BLaER1 treated with 17β-estradiol and CSF1 and Interleukin-3, amounts not matched to agents 10 nM and 100 nM (cell line): Measurements from ENCODE around the gene PXT1.

Experiments
- H3K27ac ChIP-seq, 11 experiments: shearing (Covaris generic); formaldehyde crosslinking; 2 replicates each; pipeline ENCODE4 v1.8.1; 2022
- H3K27me3 ChIP-seq, 11 experiments: shearing (Covaris generic); formaldehyde crosslinking; 2 replicates each; pipeline ENCODE4 v1.8.1; 2022
- H3K36me3 ChIP-seq, 11 experiments: shearing (Covaris generic); formaldehyde crosslinking; 2 replicates each; pipeline ENCODE4 v1.8.1; 2022
- H3K4me1 ChIP-seq, 10 experiments: shearing (Covaris generic); formaldehyde crosslinking; 2 replicates each; pipeline ENCODE4 v1.8.1; 2022
- H3K4me2 ChIP-seq, 11 experiments: shearing (Covaris generic); formaldehyde crosslinking; 2 replicates each; pipeline ENCODE4 v1.8.1; 2022
- H3K4me3 ChIP-seq, 10 experiments: shearing (Covaris generic); formaldehyde crosslinking; 2 replicates each; pipeline ENCODE4 v1.8.1; 2022
- H3K9ac ChIP-seq, 11 experiments: shearing (Covaris generic); formaldehyde crosslinking; 2 replicates each; pipeline ENCODE4 v1.8.1; 2022
- H3K9me3 ChIP-seq, 11 experiments: shearing (Covaris generic); formaldehyde crosslinking; replicated peaks in 1 of 11; 2 replicates each; pipeline ENCODE4 v1.8.1; 2022
- H4K20me1 ChIP-seq, 11 experiments: shearing (Covaris generic); formaldehyde crosslinking; 2 replicates each; pipeline ENCODE4 v1.8.1; 2022
- Cebpa-rat ChIP-seq, 11 experiments: shearing (Covaris generic); IDR thresholded peaks; 2 replicates each; pipeline ENCODE4 v1.8.1; 2022

PXT1 gene

GRCh38 chr6:36479256-36479655 lies 36.6 kb upstream of the PXT1 start:
- Histone ChIP-seq H3K4me1 (peaks cover 56 to 76% (median 66%) of the 10 kb centered on the region in 10 experiments), H3K4me2 (peak overlapping the region; percentile 66 to 85 (median 78))

DNA sequence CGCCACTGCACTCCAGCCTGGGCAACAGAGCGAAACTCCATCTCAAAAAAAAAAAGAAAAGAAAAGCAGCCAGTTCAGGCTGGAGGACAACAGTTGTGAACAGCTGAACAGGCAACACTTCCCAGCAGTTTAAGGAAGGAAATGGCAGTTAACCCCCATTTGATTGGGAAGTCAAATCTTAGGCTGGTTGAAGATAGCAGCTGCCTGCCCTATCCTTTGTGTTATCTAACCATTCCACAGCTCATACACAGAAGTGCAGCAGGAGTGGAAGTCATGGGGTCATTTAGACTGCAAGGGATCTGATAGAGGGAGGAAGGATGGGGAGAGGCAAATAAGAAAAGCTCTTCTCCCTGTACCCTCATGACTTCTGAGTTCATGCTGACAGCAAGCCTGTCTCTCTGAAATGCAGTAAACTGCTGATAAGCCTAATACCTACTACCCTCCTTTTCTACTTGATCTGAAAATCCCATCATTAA lies 35.4 kb upstream of the PXT1 start:
- H3K36me3 ChIP-seq: peaks cover 41 to 59% (median 51%) of the 10 kb centered on the region in 11 experiments

More at GRCh38 chr6:36479256-36479655, 36.6 kb upstream of the PXT1 start:
- Histone ChIP-seq H4K20me1 (peaks cover 0 to 12% (median 0%) of the 10 kb centered on the region in 11 experiments; a peak in 3 of 22 replicates), H3K9me3 (no peaks in the 10 kb centered on the region), H3K27ac (peak overlapping the region in 9 of 11 experiments; percentile 60 to 83 (median 76); a peak in 17 of 22 replicates), H3K9ac (peak overlapping the region in 4 of 11 experiments; percentile 25 to 74 (median 66); a peak in 4 of 22 replicates), H3K27me3 (no peaks in the 10 kb centered on the region), H3K36me3 (peaks cover 42 to 60% (median 55%) of the 10 kb centered on the region in 11 experiments), H3K4me3 (no peak overlapping the region)
- no peak for TF ChIP-seq Cebpa-rat (IDR thresholded peaks at IDR 0.05)

GRCh38 chr6:36469946-36470345 lies 27.3 kb upstream of the PXT1 start:
- peaks cover 48 to 67% (median 61%) of the 10 kb centered on the region in 11 experiments for H3K36me3 ChIP-seq
- no peak overlapping the region for H3K27ac ChIP-seq
- no peak overlapping the region for H3K4me3 ChIP-seq
- peak overlapping the region in 1 of 11 experiments; percentile 41; a peak in 1 of 22 replicates for H3K9ac ChIP-seq
- no peak for TF ChIP-seq Cebpa-rat (IDR thresholded peaks at IDR 0.05)
- H4K20me1 ChIP-seq: peaks cover 0 to 46% (median 5%) of the 10 kb centered on the region in 11 experiments; a peak in 11 of 22 replicates
- H3K4me2 ChIP-seq: no peak overlapping the region
- peaks cover 0 to 14% (median 5%) of the 10 kb centered on the region in 11 experiments; a peak in 14 of 22 replicates for H3K9me3 ChIP-seq
- peaks cover 13 to 30% (median 19%) of the 10 kb centered on the region in 10 experiments for H3K4me1 ChIP-seq
- H3K27me3 ChIP-seq: no peaks in the 10 kb centered on the region

More for the DNA sequence above, 35.4 kb upstream of the PXT1 start:
- TF ChIP-seq Cebpa-rat (IDR thresholded peaks at IDR 0.05): no peak
- Histone ChIP-seq H3K9me3 (no peaks in the 10 kb centered on the region), H3K4me1 (peaks cover 46 to 74% (median 64%) of the 10 kb centered on the region in 10 experiments), H3K27ac (peak overlapping the region in 10 of 11 experiments; percentile 44 to 83 (median 75); a peak in 19 of 22 replicates), H3K4me2 (peak overlapping the region; percentile 66 to 85 (median 78)), H3K27me3 (no peaks in the 10 kb centered on the region), H3K4me3 (peak overlapping the region; percentile 5 to 59 (median 38); a peak in 15 of 20 replicates), H3K9ac (peak overlapping the region; percentile 25 to 74 (median 61); a peak in 21 of 22 replicates), H4K20me1 (peaks cover 0 to 12% (median 0%) of the 10 kb centered on the region in 11 experiments; a peak in 3 of 22 replicates)

- H3K4me2 ChIP-seq: peak overlapping the region in 9 of 11 experiments; percentile 2 to 76 (median 52); a peak in 17 of 22 replicates
- H3K4me1 ChIP-seq: peaks cover 9 to 22% (median 18%) of the 10 kb centered on the region in 10 experiments; a peak in 19 of 20 replicates
- peaks cover 0 to 53% (median 5%) of the 10 kb centered on the region in 11 experiments; a peak in 11 of 22 replicates for H4K20me1 ChIP-seq
- H3K27me3 ChIP-seq: no peaks in the 10 kb centered on the region
- 0 out of 22 replicates have a peak overlapping the region, but pooled peaks of 1 of the 11 experiments have one; percentile 29 for H3K27ac ChIP-seq
- H3K9me3 ChIP-seq: peaks cover 0 to 14% (median 5%) of the 10 kb centered on the region in 11 experiments; a peak in 14 of 22 replicates
- no peak for TF ChIP-seq Cebpa-rat (IDR thresholded peaks at IDR 0.05)
- H3K4me3 ChIP-seq: no peak overlapping the region
- peak overlapping the region in 2 of 11 experiments; percentile 25 to 41; a peak in 1 of 22 replicates for H3K9ac ChIP-seq
- peaks cover 45 to 63% (median 55%) of the 10 kb centered on the region in 11 experiments for H3K36me3 ChIP-seq
Observed at GRCh38 chr6:36469148-36469661, 26.6 kb upstream of the PXT1 start.

DNA sequence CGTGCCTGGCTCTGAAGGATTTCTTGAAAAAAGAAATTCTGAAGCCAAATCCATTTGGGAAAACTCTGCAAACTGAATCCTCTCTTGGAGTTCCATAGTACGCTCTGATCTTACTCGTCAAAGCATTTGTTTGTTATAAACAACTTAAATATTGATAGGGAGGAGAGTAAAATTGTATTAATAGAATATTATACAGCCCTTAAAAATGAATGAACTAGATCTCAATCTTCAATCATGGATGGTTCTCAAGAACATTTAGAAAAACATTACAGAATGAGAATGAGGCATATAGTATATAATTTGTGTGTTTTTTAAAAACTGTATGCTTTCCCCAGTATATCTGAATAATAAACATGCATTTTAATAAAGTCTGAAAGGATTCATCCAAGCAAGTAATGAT lies 25.0 kb upstream of the PXT1 start:
- Histone ChIP-seq H3K9ac (no peak overlapping the region), H3K36me3 (peaks cover 36 to 63% (median 47%) of the 10 kb centered on the region in 11 experiments), H4K20me1 (peaks cover 0 to 69% (median 12%) of the 10 kb centered on the region in 11 experiments; a peak in 13 of 22 replicates), H3K9me3 (peaks cover 0 to 19% (median 5%) of the 10 kb centered on the region in 11 experiments; a peak in 14 of 22 replicates), H3K4me2 (no peak overlapping the region), H3K4me1 (peaks cover 9 to 30% (median 17%) of the 10 kb centered on the region in 10 experiments; a peak in 19 of 20 replicates), H3K4me3 (no peak overlapping the region), H3K27ac (no peak overlapping the region), H3K27me3 (no peaks in the 10 kb centered on the region)
- TF ChIP-seq Cebpa-rat (IDR thresholded peaks at IDR 0.05): no peak

DNA sequence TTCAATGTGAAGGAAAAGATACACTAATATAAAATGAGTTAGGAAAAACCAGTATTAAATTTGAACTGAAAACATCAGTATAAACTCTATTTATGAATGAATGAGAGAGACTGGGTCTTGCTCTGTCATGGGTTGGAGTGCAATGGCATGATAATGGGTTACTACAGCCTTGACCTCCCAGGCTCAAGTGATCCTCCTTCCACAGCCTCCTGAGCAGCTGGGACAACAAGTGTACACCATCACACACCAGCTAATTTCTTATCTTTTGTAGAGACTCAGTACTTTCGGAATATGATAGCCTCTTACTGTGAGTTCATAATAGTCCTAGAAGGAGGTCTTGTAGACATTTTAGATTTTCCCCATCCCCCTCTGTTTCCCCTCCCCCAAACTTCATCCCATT lies 21.6 kb upstream of the PXT1 start:
- Histone ChIP-seq H3K4me1 (peaks cover 3 to 43% (median 9%) of the 10 kb centered on the region in 10 experiments; a peak in 19 of 20 replicates), H3K9ac (no peak overlapping the region), H3K27me3 (no peaks in the 10 kb centered on the region), H3K9me3 (peaks cover 0 to 21% (median 5%) of the 10 kb centered on the region in 11 experiments; a peak in 14 of 22 replicates), H4K20me1 (peaks cover 0 to 90% (median 32%) of the 10 kb centered on the region in 11 experiments; a peak in 16 of 22 replicates), H3K4me3 (no peak overlapping the region), H3K27ac (no peak overlapping the region), H3K36me3 (peaks cover 10 to 53% (median 24%) of the 10 kb centered on the region in 11 experiments; a peak in 19 of 22 replicates), H3K4me2 (peak overlapping the region in 1 of 11 experiments; percentile 46; a peak in 2 of 22 replicates)
- TF ChIP-seq Cebpa-rat (IDR thresholded peaks at IDR 0.05): no peak

GRCh38 chr6:36463676-36464075 lies 21.0 kb upstream of the PXT1 start:
- Histone ChIP-seq H3K27ac (no peak overlapping the region), H3K4me3 (no peak overlapping the region), H3K9me3 (peaks cover 0 to 21% (median 5%) of the 10 kb centered on the region in 11 experiments; a peak in 14 of 22 replicates), H4K20me1 (peaks cover 0 to 90% (median 37%) of the 10 kb centered on the region in 11 experiments; a peak in 14 of 22 replicates), H3K4me1 (peaks cover 0 to 38% (median 5%) of the 10 kb centered on the region in 10 experiments; a peak in 13 of 20 replicates), H3K36me3 (peaks cover 10 to 55% (median 24%) of the 10 kb centered on the region in 11 experiments; a peak in 19 of 22 replicates), H3K9ac (no peak overlapping the region), H3K27me3 (no peaks in the 10 kb centered on the region), H3K4me2 (peak overlapping the region in 2 of 11 experiments; percentile 34 to 46; a peak in 2 of 22 replicates)
- no peak for TF ChIP-seq Cebpa-rat (IDR thresholded peaks at IDR 0.05)

GRCh38 chr6:36461646-36462045 lies 19.0 kb upstream of the PXT1 start:
- peaks cover 5 to 99% (median 48%) of the 10 kb centered on the region in 11 experiments; a peak in 16 of 22 replicates for H4K20me1 ChIP-seq
- H3K4me3 ChIP-seq: no peak overlapping the region
- H3K27me3 ChIP-seq: no peaks in the 10 kb centered on the region
- peaks cover 0 to 32% (median 0%) of the 10 kb centered on the region in 10 experiments; a peak in 8 of 20 replicates for H3K4me1 ChIP-seq
- TF ChIP-seq Cebpa-rat (IDR thresholded peaks at IDR 0.05): no peak
- peaks cover 19 to 64% (median 28%) of the 10 kb centered on the region in 11 experiments; a peak in 21 of 22 replicates for H3K36me3 ChIP-seq
- no peak overlapping the region; a peak in 1 of 22 replicates for H3K9ac ChIP-seq
- peak overlapping the region in 3 of 11 experiments; percentile 18 to 52 (median 23); a peak in 3 of 22 replicates for H3K4me2 ChIP-seq
- no peak overlapping the region for H3K27ac ChIP-seq
- peaks cover 0 to 12% (median 0%) of the 10 kb centered on the region in 11 experiments; a peak in 6 of 22 replicates for H3K9me3 ChIP-seq
